Lower lobe of right lung (tissue), 2 donors: ENCODE results near the gene TRIAP1. TPM values are rescaled to one million over a fixed set of nuclear protein-coding genes. Genes with fewer than 3 reads are reported as not detected.

Experiments used
- ATAC-seq, 2 donors: fragments of 200-7000 bp; cut with Tn5 transposase; one replicate each; pipeline ENCODE4 v1.9.1; 2020 to 2022; ENCODE audit warnings: mild to moderate bottlenecking in 2 of 2, moderate library complexity in 2 of 2
- DNase-seq: peaks from one replicate; pipeline ENCODE4 v3.0.0-alpha.2; 2020
- H3K27ac ChIP-seq: fragments of 200-600 bp; one replicate; pipeline ENCODE4 v1.8.0; 2022
- H3K27me3 ChIP-seq: fragments of 200-600 bp; one replicate; pipeline ENCODE4 v1.8.0; 2022; ENCODE audit warnings: low read depth
- H3K36me3 ChIP-seq: fragments of 200-600 bp; one replicate; pipeline ENCODE4 v1.8.0; 2022; ENCODE audit warnings: mild to moderate bottlenecking
- H3K4me1 ChIP-seq: fragments of 200-600 bp; one replicate; pipeline ENCODE4 v1.8.0; 2022
- H3K4me3 ChIP-seq: fragments of 200-600 bp; one replicate; pipeline ENCODE4 v1.8.0; 2022; ENCODE audit warnings: mild to moderate bottlenecking
- H3K9me3 ChIP-seq: fragments of 200-600 bp; one replicate; pipeline ENCODE4 v1.8.0; 2022
- intact Hi-C: fragments of 100-400 bp; cut with DNase I; formaldehyde crosslinking; loops from one replicate; pipeline ENCODE4 v1.11.0; 2022
- total RNA-seq: library from RNA; stranded (reverse); fragmentation: NEBNext Ultra II Directional; extraction: Animal tissue kit (Norgen Biotek cat#: 25700); gene quantifications from one replicate; pipeline ENCODE4 v1.2.1, GENCODE V29; 2021
- TF ChIP-seq, protein P1 (sequence below): fragments of 200-600 bp; IDR thresholded peaks from one replicate; pipeline ENCODE4 v1.8.0; 2022; ENCODE audit warnings: antibody characterized with exemption, mild to moderate bottlenecking
- donor health status: DM: no; HTN: yes; CAD: no; lungs with severe emphysema.

The TRIAP1 gene
- total RNA-seq, 1 donor from 2014 or later: 20.4 TPM

DNA sequence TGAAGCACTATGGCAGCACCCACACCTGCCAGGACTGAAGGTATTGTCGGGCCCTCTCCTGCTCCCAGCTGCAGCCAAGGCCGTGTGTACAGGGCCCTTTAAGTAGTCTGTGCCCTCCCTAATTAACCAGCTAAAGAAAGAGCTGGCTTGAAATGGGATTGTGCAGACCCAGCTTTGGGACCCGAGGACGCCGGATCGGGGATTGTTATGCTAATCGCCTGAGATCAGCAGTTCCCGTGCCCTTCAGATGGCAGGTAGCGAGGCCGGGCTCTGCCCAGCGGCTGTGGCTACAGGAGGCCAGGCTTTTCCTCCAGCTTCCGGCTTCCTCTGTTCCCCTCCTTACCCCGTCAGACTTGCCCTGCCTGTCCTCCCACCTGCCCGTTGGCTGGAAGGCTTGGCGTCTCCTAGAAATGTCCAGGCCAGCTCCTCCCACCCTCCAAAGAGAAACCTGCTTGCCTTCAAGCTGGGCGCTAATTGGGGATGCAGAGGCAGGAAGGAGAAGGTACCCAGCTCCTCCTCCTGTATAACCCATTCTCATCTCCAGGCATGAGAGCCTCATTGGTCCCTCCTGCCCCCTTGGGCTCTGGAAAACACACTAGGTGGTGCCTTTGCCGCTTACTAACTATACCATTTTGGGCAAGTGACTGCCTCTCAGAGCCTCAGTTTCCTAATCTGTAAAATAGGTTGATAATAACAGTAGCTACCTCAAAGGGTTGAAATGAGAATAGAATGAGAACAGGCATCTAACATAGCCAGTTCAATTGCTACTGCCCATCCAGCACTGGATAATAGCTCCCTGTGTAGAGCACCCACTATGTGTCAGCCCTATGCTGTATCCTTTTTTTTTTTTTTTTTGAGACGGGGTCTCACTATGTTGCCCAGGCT, 51.5 kb downstream of the TRIAP1 start:
- intact Hi-C loops: no loop called here
- Histone ChIP-seq H3K27ac (peak overlapping the region; percentile 25), H3K4me1 (no peaks in the 10 kb centered on the region), H3K27me3 (peaks cover 33% of the 10 kb centered on the region), H3K9me3 (no peaks in the 10 kb centered on the region), H3K4me3 (peak overlapping the region; percentile 27), H3K36me3 (no peaks in the 10 kb centered on the region)
- peak; percentile 80 for DNase-seq
- TF ChIP-seq, protein P1, sequence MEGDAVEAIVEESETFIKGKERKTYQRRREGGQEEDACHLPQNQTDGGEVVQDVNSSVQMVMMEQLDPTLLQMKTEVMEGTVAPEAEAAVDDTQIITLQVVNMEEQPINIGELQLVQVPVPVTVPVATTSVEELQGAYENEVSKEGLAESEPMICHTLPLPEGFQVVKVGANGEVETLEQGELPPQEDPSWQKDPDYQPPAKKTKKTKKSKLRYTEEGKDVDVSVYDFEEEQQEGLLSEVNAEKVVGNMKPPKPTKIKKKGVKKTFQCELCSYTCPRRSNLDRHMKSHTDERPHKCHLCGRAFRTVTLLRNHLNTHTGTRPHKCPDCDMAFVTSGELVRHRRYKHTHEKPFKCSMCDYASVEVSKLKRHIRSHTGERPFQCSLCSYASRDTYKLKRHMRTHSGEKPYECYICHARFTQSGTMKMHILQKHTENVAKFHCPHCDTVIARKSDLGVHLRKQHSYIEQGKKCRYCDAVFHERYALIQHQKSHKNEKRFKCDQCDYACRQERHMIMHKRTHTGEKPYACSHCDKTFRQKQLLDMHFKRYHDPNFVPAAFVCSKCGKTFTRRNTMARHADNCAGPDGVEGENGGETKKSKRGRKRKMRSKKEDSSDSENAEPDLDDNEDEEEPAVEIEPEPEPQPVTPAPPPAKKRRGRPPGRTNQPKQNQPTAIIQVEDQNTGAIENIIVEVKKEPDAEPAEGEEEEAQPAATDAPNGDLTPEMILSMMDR: no peak
- ATAC-seq: peak; percentile 93 to 95

Other genes with a start within 250 kb of the TRIAP1 start
- 1,285 TPM for gene RPLP0, start 245.3 kb downstream of the TRIAP1 start, total RNA-seq
- 105 TPM for gene PXN, start 180.7 kb downstream of the TRIAP1 start, total RNA-seq
- gene RNU4-2, start 154.5 kb downstream of the TRIAP1 start, total RNA-seq: 15,469 TPM
- gene RNU4-1, start 153.1 kb downstream of the TRIAP1 start, total RNA-seq: 2,881 TPM
- 2.1 TPM for gene SIRT4, start 144.1 kb downstream of the TRIAP1 start, total RNA-seq
- gene PLA2G1B, start 118.6 kb downstream of the TRIAP1 start, total RNA-seq: 42.2 TPM
- gene MSI1, start 77.2 kb downstream of the TRIAP1 start, total RNA-seq: 0.44 TPM
- gene COX6A1, start 8.3 kb downstream of the TRIAP1 start, total RNA-seq: 263 TPM
- gene GATC, start 60 bp upstream of the TRIAP1 start, total RNA-seq: 31.7 TPM
- 115 TPM for gene SRSF9, start 23.4 kb upstream of the TRIAP1 start, total RNA-seq
- 285 TPM for gene DYNLL1, start 49.7 kb upstream of the TRIAP1 start, total RNA-seq
- gene COQ5, start 82.8 kb upstream of the TRIAP1 start, total RNA-seq: 24.1 TPM
- gene RNF10, start 88.0 kb upstream of the TRIAP1 start, total RNA-seq: 175 TPM
- gene POP5, start 135.0 kb upstream of the TRIAP1 start, total RNA-seq: 39.5 TPM
- gene CABP1, start 194.2 kb upstream of the TRIAP1 start, total RNA-seq: 0.30 TPM
- gene MLEC, start 240.8 kb upstream of the TRIAP1 start, total RNA-seq: 98.1 TPM